Renal cortical epithelial cell (primary cell): ENCODE results near the gene KAT6B. TPM values are rescaled to one million over a fixed set of nuclear protein-coding genes. Genes with fewer than 3 reads are reported as not detected.

Experiments used
- DNase-seq: peaks from one replicate; pipeline ENCODE4 v3.0.0-alpha.2; 2011; ENCODE audit warnings: low read depth
- total RNA-seq: library from RNA; depleted of rRNA; stranded (reverse); fragments of >200 nt; gene quantifications from 2 replicates; pipeline ENCODE4 v1.2.3, GENCODE V29; 2014

The KAT6B gene
- total RNA-seq, 1 donor from 2014 or later, result 33.1 TPM

GRCh38 chr10:74823791-74824183 lies 2.6 kb upstream of the KAT6B start:
- DNase-seq, result no peak

GRCh38 chr10:74824184-74824899 lies 2.1 kb upstream of the KAT6B start:
- no peak for DNase-seq

- DNase-seq, result no peak
These were observed 1.5 kb upstream of the KAT6B start for GRCh38 chr10:74824900-74825370.

GRCh38 chr10:74825371-74826141 lies 844 bp upstream of the KAT6B start:
- DNase-seq, result no peak

GRCh38 chr10:74827045-74827441 lies 643 bp downstream of the KAT6B start:
- no peak for DNase-seq

- no peak for DNase-seq
These were observed 1.3 kb downstream of the KAT6B start for GRCh38 chr10:74827694-74828093.

- DNase-seq, result no peak
These were observed 2.5 kb downstream of the KAT6B start for GRCh38 chr10:74828946-74829345.

- no peak for DNase-seq
These were observed 5.2 kb downstream of the KAT6B start for GRCh38 chr10:74831518-74832120.

- DNase-seq, result no peak
These were observed 9.6 kb downstream of the KAT6B start for GRCh38 chr10:74835963-74836362.

GRCh38 chr10:74836877-74837276 lies 10.5 kb downstream of the KAT6B start:
- DNase-seq, result no peak

GRCh38 chr10:74837743-74838142 lies 11.3 kb downstream of the KAT6B start:
- DNase-seq, result no peak

- no peak for DNase-seq
These were observed 13.3 kb downstream of the KAT6B start for GRCh38 chr10:74839708-74840107.

GRCh38 chr10:74841265-74841973 lies 15.0 kb downstream of the KAT6B start:
- DNase-seq, result no peak

GRCh38 chr10:74842301-74842954 lies 16.0 kb downstream of the KAT6B start:
- no peak for DNase-seq

GRCh38 chr10:74846958-74847357 lies 20.6 kb downstream of the KAT6B start:
- DNase-seq, result no peak

GRCh38 chr10:74851831-74852230 lies 25.4 kb downstream of the KAT6B start:
- DNase-seq, result no peak

- no peak for DNase-seq
These were observed 26.0 kb downstream of the KAT6B start for GRCh38 chr10:74852381-74852780.

GRCh38 chr10:74854610-74855009 lies 28.2 kb downstream of the KAT6B start:
- no peak for DNase-seq

- no peak for DNase-seq
These were observed 28.6 kb downstream of the KAT6B start for GRCh38 chr10:74855027-74855426.

GRCh38 chr10:74855439-74855838 lies 29.0 kb downstream of the KAT6B start:
- no peak for DNase-seq

GRCh38 chr10:74856940-74857339 lies 30.5 kb downstream of the KAT6B start:
- DNase-seq, result no peak

GRCh38 chr10:74857586-74857985 lies 31.2 kb downstream of the KAT6B start:
- no peak for DNase-seq
